ENCODE results near the gene PLCL2.

DNA sequence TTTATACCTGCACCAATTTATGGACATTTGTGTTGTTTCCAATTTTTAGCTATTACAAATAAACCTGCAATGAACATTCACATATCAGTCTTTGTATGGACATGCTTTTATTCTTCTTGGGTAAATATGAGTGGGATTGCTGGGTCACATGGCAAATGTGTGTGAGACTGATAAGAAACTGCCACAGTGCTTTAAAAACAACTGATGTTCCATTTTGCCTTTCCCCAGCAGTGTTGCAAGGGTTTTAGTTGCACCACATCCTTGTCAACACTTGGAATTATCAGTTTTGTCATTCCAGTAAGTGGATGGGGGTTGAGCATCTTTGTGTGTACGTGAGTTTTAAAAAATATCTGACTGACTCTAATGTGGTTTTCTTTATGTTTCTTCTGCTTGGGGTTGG lies 191.2 kb downstream of the PLCL2 start:
- TF ChIP-seq, protein P1, sequence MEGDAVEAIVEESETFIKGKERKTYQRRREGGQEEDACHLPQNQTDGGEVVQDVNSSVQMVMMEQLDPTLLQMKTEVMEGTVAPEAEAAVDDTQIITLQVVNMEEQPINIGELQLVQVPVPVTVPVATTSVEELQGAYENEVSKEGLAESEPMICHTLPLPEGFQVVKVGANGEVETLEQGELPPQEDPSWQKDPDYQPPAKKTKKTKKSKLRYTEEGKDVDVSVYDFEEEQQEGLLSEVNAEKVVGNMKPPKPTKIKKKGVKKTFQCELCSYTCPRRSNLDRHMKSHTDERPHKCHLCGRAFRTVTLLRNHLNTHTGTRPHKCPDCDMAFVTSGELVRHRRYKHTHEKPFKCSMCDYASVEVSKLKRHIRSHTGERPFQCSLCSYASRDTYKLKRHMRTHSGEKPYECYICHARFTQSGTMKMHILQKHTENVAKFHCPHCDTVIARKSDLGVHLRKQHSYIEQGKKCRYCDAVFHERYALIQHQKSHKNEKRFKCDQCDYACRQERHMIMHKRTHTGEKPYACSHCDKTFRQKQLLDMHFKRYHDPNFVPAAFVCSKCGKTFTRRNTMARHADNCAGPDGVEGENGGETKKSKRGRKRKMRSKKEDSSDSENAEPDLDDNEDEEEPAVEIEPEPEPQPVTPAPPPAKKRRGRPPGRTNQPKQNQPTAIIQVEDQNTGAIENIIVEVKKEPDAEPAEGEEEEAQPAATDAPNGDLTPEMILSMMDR (IDR thresholded peaks at IDR 0.05) = no peak
- no peak for TF ChIP-seq POLR2AphosphoS5 (IDR thresholded peaks at IDR 0.05)
- no peak for TF ChIP-seq POLR2A (IDR thresholded peaks at IDR 0.05)
